HepG2 (cell line): ENCODE results near the gene MDP1. TPM values are rescaled to one million over a fixed set of nuclear protein-coding genes. Genes with fewer than 3 reads are reported as not detected.
A peak's percentile ranks its signal among the peaks of the same experiment; 100 is the strongest.

Experiments
- ATAC-seq: fragments of 200-7000 bp; cut with Tn5 transposase; 3 replicates; pipeline ENCODE4 v1.9.1; 2020; ENCODE audit warnings: mild to moderate bottlenecking, moderate library complexity
- BruUV-seq: library from RNA; stranded (reverse); fragments of 400-500 nt; replicated peaks from 2 replicates; lab custom pipeline; 2021; lab: Mats Ljungman, UMichigan
- CTCF ChIA-PET: fragments of 300-600 bp; formaldehyde crosslinking; extraction: SDS; loops from one replicate; lab custom pipeline; 2021; ENCODE audit warnings: low total read pairs, inconsistent platforms, low intra/inter-chr PET ratio; lab: Yijun Ruan, JAX
- POLR2A ChIA-PET: fragments of 350-600 bp; sonication (Branson Sonifier 250); formaldehyde crosslinking; loops from one replicate; lab custom pipeline; 2020; ENCODE audit warnings: antibody characterized with exemption, inconsistent platforms; lab: Yijun Ruan, JAX
- DNase-seq: peaks from one replicate; pipeline ENCODE4 v3.0.0-alpha.2; 2015; ENCODE audit warnings: low spot score
- FAIRE-seq: peaks from 3 replicates; lab custom pipeline; 2011; peaks lifted over from hg19 to GRCh38; lab: Jason Lieb, UNC
- H2AFZ ChIP-seq: one replicate; pipeline ENCODE4 v1.6.1; 2011; ENCODE audit warnings: low read length, inconsistent platforms
- H3K27ac ChIP-seq: fragments of 300-600 bp; 3 replicates; pipeline ENCODE4 v1.8.0; 2011; ENCODE audit warnings: mixed run types, mild to moderate bottlenecking, mixed read lengths, low read length, inconsistent platforms; ENCODE audit not compliant: insufficient read depth; ENCODE audit errors: extremely low read length
- H3K27me3 ChIP-seq, 2 experiments: fragments of 200-600 bp in 1 of 2; 2 replicates in 1 of 2; 3 replicates in 1 of 2; pipeline versions ENCODE4 v1.6.0 to v1.8.0; 2011; ENCODE audit warnings: low read length in 2 of 2, mild to moderate bottlenecking in 2 of 2, moderate library complexity in 2 of 2, inconsistent platforms in 1 of 2; ENCODE audit not compliant: insufficient read depth in 2 of 2, control insufficient read depth in 1 of 2
- H3K36me3 ChIP-seq, 2 experiments: fragments of 200-600 bp in 1 of 2; replicated peaks in 1 of 2; 2 replicates in 1 of 2; 3 replicates in 1 of 2; pipeline versions ENCODE4 v1.5.1 to v1.8.0; 2011; ENCODE audit warnings: low read length in 2 of 2, inconsistent platforms in 1 of 2; ENCODE audit not compliant: insufficient read depth in 2 of 2, control insufficient read depth in 1 of 2
- H3K4me1 ChIP-seq: 2 replicates; pipeline ENCODE4 v1.5.1; 2012; ENCODE audit warnings: low read length, inconsistent platforms; ENCODE audit not compliant: insufficient read depth
- H3K4me2 ChIP-seq: 2 replicates; pipeline ENCODE4 v1.6.0; 2011; ENCODE audit warnings: low read depth, low read length, inconsistent platforms
- H3K4me3 ChIP-seq, 3 experiments: fragments of 200-600 bp in 1 of 3; sonication (generic), shearing (Covaris generic) in 1 of 3; replicated peaks in 1 of 3; 2 replicates each; pipeline ENCODE4 v1.5.1; 2011 to 2016; ENCODE audit warnings: low read length in 3 of 3, inconsistent platforms in 2 of 3, low read depth in 2 of 3, mild to moderate bottlenecking in 2 of 3, control low read depth in 1 of 3, mixed read lengths in 1 of 3; ENCODE audit not compliant: insufficient read depth in 1 of 3
- H3K79me2 ChIP-seq: one replicate; pipeline ENCODE4 v1.6.1; 2011; ENCODE audit warnings: low read length, inconsistent platforms; ENCODE audit not compliant: insufficient read depth
- H3K9ac ChIP-seq: 2 replicates; pipeline ENCODE4 v1.6.0; 2011; ENCODE audit warnings: mild to moderate bottlenecking, low read depth, low read length, inconsistent platforms; ENCODE audit not compliant: insufficient read depth
- H3K9me3 ChIP-seq: 2 replicates; pipeline ENCODE4 v1.5.1; 2012; ENCODE audit warnings: mild to moderate bottlenecking, low read length
- H4K20me1 ChIP-seq: 2 replicates; pipeline ENCODE4 v1.6.0; 2011; ENCODE audit warnings: inconsistent platforms, mild to moderate bottlenecking, low read length, moderate library complexity; ENCODE audit not compliant: insufficient read depth
- BCL3 ChIP-seq: sonication (generic); formaldehyde crosslinking; IDR thresholded peaks from 2 replicates; pipeline ENCODE4 v1.5.1; 2020; ENCODE audit warnings: mild to moderate bottlenecking, missing genetic modification reagents, moderate library complexity
- BORCS8-MEF2B ChIP-seq: sonication (generic); formaldehyde crosslinking; IDR thresholded peaks from 2 replicates; pipeline ENCODE4 v1.8.0; 2022; ENCODE audit warnings: mild to moderate bottlenecking, missing genetic modification reagents
- CAMTA2 ChIP-seq: sonication (generic); formaldehyde crosslinking; IDR thresholded peaks from 2 replicates; pipeline ENCODE4 v1.4.0; 2020; ENCODE audit warnings: mild to moderate bottlenecking, missing genetic modification reagents, borderline replicate concordance
- CREB1 ChIP-seq, 2 experiments: fragments of 450-650 bp in 1 of 2; IDR thresholded peaks; 2 replicates each; pipeline ENCODE4 v1.6.1; 2016 to 2017; ENCODE audit warnings: control low read depth in 1 of 2, mild to moderate bottlenecking in 1 of 2, missing compliant biosample characterization in 1 of 2, missing genetic modification characterization in 1 of 2
- FOXA3 ChIP-seq: IDR thresholded peaks from 2 replicates; pipeline ENCODE4 v1.6.1; 2016; ENCODE audit warnings: missing genetic modification reagents, missing compliant biosample characterization
- KAT7 ChIP-seq: IDR thresholded peaks from 2 replicates; pipeline ENCODE4 v1.6.1; 2018; ENCODE audit warnings: borderline replicate concordance, missing compliant biosample characterization
- MAZ ChIP-seq, 2 experiments: sonication (generic) in 1 of 2; formaldehyde crosslinking in 1 of 2; IDR thresholded peaks; 2 replicates each; pipeline versions ENCODE4 v1.5.0 to v1.6.1; 2012 to 2020; ENCODE audit warnings: low read depth in 2 of 2, mild to moderate bottlenecking in 2 of 2, borderline replicate concordance in 1 of 2, improper control_type of control experiment in 1 of 2, low read length in 1 of 2, missing genetic modification reagents in 1 of 2, moderate library complexity in 1 of 2
- MLLT10 ChIP-seq: sonication (generic); formaldehyde crosslinking; IDR thresholded peaks from 2 replicates; pipeline ENCODE4 v1.4.0; 2020; ENCODE audit warnings: missing genetic modification reagents
- NRL ChIP-seq: sonication (generic); formaldehyde crosslinking; IDR thresholded peaks from 2 replicates; pipeline ENCODE4 v1.5.0; 2020; ENCODE audit warnings: missing genetic modification reagents, mild to moderate bottlenecking, moderate library complexity, borderline replicate concordance
- PITX1 ChIP-seq: sonication (generic); formaldehyde crosslinking; IDR thresholded peaks from 2 replicates; pipeline ENCODE4 v1.5.1; 2020; ENCODE audit warnings: mild to moderate bottlenecking, missing genetic modification reagents
- XRCC5 ChIP-seq: fragments of 200-400 bp; formaldehyde crosslinking; optimal IDR thresholded peaks from 2 replicates; pipeline ENCODE3; 2017; ENCODE audit warnings: mild to moderate bottlenecking, low read length
- ZFP82 ChIP-seq: sonication (generic); formaldehyde crosslinking; IDR thresholded peaks from 2 replicates; pipeline ENCODE4 v1.5.1; 2020; ENCODE audit warnings: mild to moderate bottlenecking, missing genetic modification reagents, borderline replicate concordance
- ZKSCAN1 ChIP-seq: fragments of 150-350 bp; IDR thresholded peaks from 2 replicates; pipeline ENCODE4 v1.6.1; 2014; ENCODE audit warnings: low read length
- WGBS: methylation state at CpG from one replicate; pipeline ENCODE4 v1.1.6; 2017; ENCODE audit warnings: low lambda C conversion rate; 5-methylcytosine and 5-hydroxymethylcytosine counted together
- in situ Hi-C: cut with HindIII; loops from 2 replicates; pipeline ENCODE4 v1.10.0; 2017; ENCODE audit warnings: low pct_unique_long_range_greater_than_20kb; ENCODE audit not compliant: extremely low pct_ligation_motif_present
- intact Hi-C: fragments of 100-400 bp; cut with micrococcal nuclease; formaldehyde crosslinking; loops from one replicate; pipeline ENCODE4 v1.10.0; 2022; ENCODE audit not compliant: unreplicated experiment
- polyA plus RNA-seq, 8 experiments: library from polyadenylated mRNA; depleted of rRNA in 3 of 8; stranded (reverse) in 7 of 8; unstranded in 1 of 8; fragments of >200 nt; fragmentation: Illumina TruSeq in 4 of 8; extraction: Trizol in 4 of 8; gene quantifications; 2 replicates each; pipeline versions ENCODE4 v1.2.1 to v1.2.3, GENCODE V29; 2011 to 2016; ENCODE audit warnings: low read depth in 4 of 8, missing spikeins in 1 of 8, mixed read lengths in 1 of 8; ENCODE audit not compliant: insufficient read depth in 1 of 8
- total RNA-seq, 5 experiments: library from RNA; depleted of rRNA; stranded (reverse); fragments of >200 nt; fragmentation: Illumina TruSeq; extraction: Trizol; gene quantifications; 2 replicates each; pipeline ENCODE4 v1.2.3, GENCODE V29; 2016; ENCODE audit warnings: low read depth in 1 of 5
- TF ChIP-seq, protein P1 (sequence below): IDR thresholded peaks from 2 replicates; pipeline ENCODE4 v1.6.1; 2018; ENCODE audit warnings: missing genetic modification reagents, mild to moderate bottlenecking, missing compliant biosample characterization

MDP1 gene
- total and polyA plus RNA-seq, 2 of the 13 experiments (the other 11 are each of a cell fraction or from before 2014, with no cell fraction given), result 44.1 to 48.7 TPM

- WGBS, result 76% methylated on average over 11 of the region's 11 CpGs
- Histone ChIP-seq H3K4me1 (peaks cover 39% of the 10 kb centered on the region), H3K79me2 (no peaks in the 10 kb centered on the region), H3K36me3 (peaks cover 0 to 1% of the 10 kb centered on the region in 2 experiments; a peak in 1 of 5 replicates), H3K4me2 (peak overlapping the region; percentile 59), H4K20me1 (no peaks in the 10 kb centered on the region), H3K27me3 (no peaks in the 10 kb centered on the region), H3K27ac (peak overlapping the region; percentile 59), H3K9ac (peak overlapping the region; percentile 61), H2AFZ (no peak overlapping the region), H3K4me3 (peak overlapping the region in 1 of 3 experiments; percentile 1; a peak in 1 of 6 replicates), H3K9me3 (no peaks in the 10 kb centered on the region)
- TSS peak; percentile 59 for BruUV-seq
- ATAC-seq (peak; percentile 80), FAIRE-seq (peak; percentile 72), DNase-seq (peak; percentile 90)
- in situ Hi-C loops, result no loop called here
- CTCF ChIA-PET, result interaction anchor here (1.6 kb wide), 1 partner anchor 10 kb away, joined by 5 read pairs; the partner anchor contains the start of gene TINF2
- POLR2A ChIA-PET, result interaction anchor here (0.6 to 13.2 kb wide), 32 partner anchors 9 to 932 kb away, joined by 3 to 254 read pairs (median 4); partner anchors contain the start of genes CBLN3, CHMP4A, CIDEB and DCAF11
- intact Hi-C loops, result loop anchor here (1.0 kb wide), 1 partner anchor 19 kb away; the partner anchor contains the start of gene RABGGTA
- TF ChIP-seq MLLT10 (no peak), ZFP82 (CRISPR knock-in tag) (no peak), MAZ (IDR thresholded peaks at IDR 0.05; ENCODE audit: borderline replicate concordance, low read depth, low read length) (peak; percentile 73), MAZ (CRISPR knock-in tag; IDR thresholded peaks at IDR 0.05; ENCODE audit: low read depth) (no peak), XRCC5 (peak; percentile 51), CAMTA2 (CRISPR knock-in tag) (no peak), FOXA3 (CRISPR knock-in tag) (peak; percentile 93), BORCS8-MEF2B (peak; percentile 59; the same call in 1 of the 2 replicates), ZKSCAN1 (peak; percentile 71), PITX1 (CRISPR knock-in tag) (peak; percentile 33; the same call in 1 of the 2 replicates), KAT7 (CRISPR knock-in tag) (no peak; the same call in 1 of the 2 replicates), BCL3 (no peak), NRL (CRISPR knock-in tag) (0 out of 2 replicates have a peak, but pooled peaks have one; percentile 52), CREB1 (IDR thresholded peaks at IDR 0.05) (peak; percentile 27; the same call in 1 of the 2 replicates), CREB1 (CRISPR knock-in tag; IDR thresholded peaks at IDR 0.05) (no peak)
- TF ChIP-seq, protein P1, sequence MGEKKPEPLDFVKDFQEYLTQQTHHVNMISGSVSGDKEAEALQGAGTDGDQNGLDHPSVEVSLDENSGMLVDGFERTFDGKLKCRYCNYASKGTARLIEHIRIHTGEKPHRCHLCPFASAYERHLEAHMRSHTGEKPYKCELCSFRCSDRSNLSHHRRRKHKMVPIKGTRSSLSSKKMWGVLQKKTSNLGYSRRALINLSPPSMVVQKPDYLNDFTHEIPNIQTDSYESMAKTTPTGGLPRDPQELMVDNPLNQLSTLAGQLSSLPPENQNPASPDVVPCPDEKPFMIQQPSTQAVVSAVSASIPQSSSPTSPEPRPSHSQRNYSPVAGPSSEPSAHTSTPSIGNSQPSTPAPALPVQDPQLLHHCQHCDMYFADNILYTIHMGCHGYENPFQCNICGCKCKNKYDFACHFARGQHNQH (CRISPR knock-in tag), result peak; percentile 62
These were observed 36.6 kb upstream of the MDP1 start for GRCh38 chr14:24252289-24253124.
